Rectal smooth muscle tissue (tissue), 1 donor: ENCODE data around the gene WBP2.
A peak's percentile ranks its signal among the peaks of the same experiment; 100 is the strongest.

Experiments used
- H3K27ac ChIP-seq: one replicate; pipeline ENCODE4 v1.7.0; 2013; ENCODE audit warnings: low read depth, low read length, inconsistent platforms
- H3K27me3 ChIP-seq: one replicate; pipeline ENCODE4 v1.7.0; 2013; ENCODE audit warnings: low read length; ENCODE audit not compliant: control insufficient read depth, insufficient read depth
- H3K36me3 ChIP-seq: one replicate; pipeline ENCODE4 v1.7.0; 2013; ENCODE audit warnings: low read length; ENCODE audit not compliant: control insufficient read depth, insufficient read depth
- H3K4me1 ChIP-seq: one replicate; pipeline ENCODE4 v1.7.0; 2013; ENCODE audit warnings: low read length; ENCODE audit not compliant: control insufficient read depth, insufficient read depth
- H3K4me3 ChIP-seq: one replicate; pipeline ENCODE4 v1.7.0; 2013; ENCODE audit warnings: low read length
- H3K9ac ChIP-seq: one replicate; pipeline ENCODE4 v1.7.0; 2013; ENCODE audit warnings: low read length

The WBP2 gene

GRCh38 chr17:75880266-75880665 lies 25.1 kb upstream of the WBP2 start:
- H3K27me3 ChIP-seq: no peaks in the 10 kb centered on the region
- H3K4me3 ChIP-seq: no peak overlapping the region
- peaks cover 17% of the 10 kb centered on the region for H3K4me1 ChIP-seq
- H3K36me3 ChIP-seq: no peaks in the 10 kb centered on the region
- no peak overlapping the region for H3K27ac ChIP-seq
- H3K9ac ChIP-seq: no peak overlapping the region

GRCh38 chr17:75878174-75878998 lies 23.3 kb upstream of the WBP2 start, which contains the start of gene TRIM47:
TRIM47 (minus strand) TSS chr17:75878581; CDS start chr17:75878548, 33 bp downstream.
- Histone ChIP-seq H3K27me3 (no peaks in the 10 kb centered on the region), H3K9ac (peak within 1 kb of the TSS; percentile 95), H3K4me1 (peaks cover 35% of the 10 kb centered on the region), H3K4me3 (peak within 1 kb of the TSS; percentile 88), H3K27ac (peak within 1 kb of the TSS; percentile 96), H3K36me3 (peaks cover 7% of the 10 kb centered on the region)

GRCh38 chr17:75877752-75878173 lies 22.6 kb upstream of the WBP2 start:
- H3K9ac ChIP-seq: peak overlapping the region; percentile 95
- H3K4me1 ChIP-seq: peaks cover 41% of the 10 kb centered on the region
- peaks cover 7% of the 10 kb centered on the region for H3K36me3 ChIP-seq
- H3K4me3 ChIP-seq: peak overlapping the region; percentile 88
- H3K27ac ChIP-seq: peak overlapping the region; percentile 96
- H3K27me3 ChIP-seq: no peaks in the 10 kb centered on the region

GRCh38 chr17:75876938-75877751 lies 22.0 kb upstream of the WBP2 start:
- peaks cover 46% of the 10 kb centered on the region for H3K4me1 ChIP-seq
- H3K27ac ChIP-seq: peak overlapping the region; percentile 96
- peak overlapping the region; percentile 95 for H3K9ac ChIP-seq
- peaks cover 7% of the 10 kb centered on the region for H3K36me3 ChIP-seq
- H3K4me3 ChIP-seq: peak overlapping the region; percentile 88
- no peaks in the 10 kb centered on the region for H3K27me3 ChIP-seq

- Histone ChIP-seq H3K27ac (peak overlapping the region; percentile 96), H3K36me3 (peaks cover 7% of the 10 kb centered on the region), H3K4me1 (peaks cover 46% of the 10 kb centered on the region), H3K27me3 (no peaks in the 10 kb centered on the region), H3K9ac (peak overlapping the region; percentile 34), H3K4me3 (peak overlapping the region; percentile 88)
These were observed 21.2 kb upstream of the WBP2 start for GRCh38 chr17:75876190-75876937.

- Histone ChIP-seq H3K27me3 (no peaks in the 10 kb centered on the region), H3K9ac (no peak overlapping the region), H3K4me3 (peak overlapping the region; percentile 88), H3K4me1 (peaks cover 46% of the 10 kb centered on the region), H3K36me3 (peaks cover 7% of the 10 kb centered on the region), H3K27ac (peak overlapping the region; percentile 96)
These were observed 20.7 kb upstream of the WBP2 start for GRCh38 chr17:75875940-75876189.

- no peaks in the 10 kb centered on the region for H3K27me3 ChIP-seq
- H3K36me3 ChIP-seq: peaks cover 7% of the 10 kb centered on the region
- peak overlapping the region; percentile 96 for H3K27ac ChIP-seq
- H3K4me3 ChIP-seq: peak overlapping the region; percentile 88
- H3K9ac ChIP-seq: no peak overlapping the region
- peaks cover 46% of the 10 kb centered on the region for H3K4me1 ChIP-seq
These were observed 20.2 kb upstream of the WBP2 start for GRCh38 chr17:75875182-75875939.

- no peaks in the 10 kb centered on the region for H3K27me3 ChIP-seq
- no peak overlapping the region for H3K9ac ChIP-seq
- H3K27ac ChIP-seq: peak overlapping the region; percentile 96
- H3K4me1 ChIP-seq: peaks cover 51% of the 10 kb centered on the region
- no peak overlapping the region for H3K4me3 ChIP-seq
- peaks cover 7% of the 10 kb centered on the region for H3K36me3 ChIP-seq
These were observed 19.4 kb upstream of the WBP2 start for GRCh38 chr17:75874323-75875181.

GRCh38 chr17:75873587-75874322 lies 18.6 kb upstream of the WBP2 start:
- peaks cover 7% of the 10 kb centered on the region for H3K36me3 ChIP-seq
- H3K27me3 ChIP-seq: no peaks in the 10 kb centered on the region
- no peak overlapping the region for H3K4me3 ChIP-seq
- no peak overlapping the region for H3K9ac ChIP-seq
- peaks cover 57% of the 10 kb centered on the region for H3K4me1 ChIP-seq
- H3K27ac ChIP-seq: peak overlapping the region; percentile 96

- H3K36me3 ChIP-seq: peaks cover 7% of the 10 kb centered on the region
- no peaks in the 10 kb centered on the region for H3K27me3 ChIP-seq
- peak overlapping the region; percentile 96 for H3K27ac ChIP-seq
- peak overlapping the region; percentile 55 for H3K9ac ChIP-seq
- peaks cover 57% of the 10 kb centered on the region for H3K4me1 ChIP-seq
- H3K4me3 ChIP-seq: peak overlapping the region; percentile 55
These were observed 17.6 kb upstream of the WBP2 start for GRCh38 chr17:75872434-75873351.
